Neural cell (in vitro differentiated cells): ENCODE data around the gene IFI44. TPM values are rescaled to one million over a fixed set of nuclear protein-coding genes. Genes with fewer than 3 reads are reported as not detected.

Source experiments
- H2AFZ ChIP-seq: fragments of 200-600, 300-800 bp; sonication (generic), shearing (Covaris generic); 2 replicates; pipeline ENCODE4 v1.6.0; 2014; ENCODE audit warnings: low read depth, mild to moderate bottlenecking, antibody characterized with exemption, low read length, moderate library complexity
- H3F3A ChIP-seq: fragments of 200-600 bp; shearing (Covaris generic); 2 replicates; pipeline ENCODE4 v1.6.1; 2016; ENCODE audit warnings: mild to moderate bottlenecking, moderate library complexity, mixed read lengths, antibody characterized with exemption, low read length; ENCODE audit not compliant: insufficient read depth, poor library complexity, severe bottlenecking
- H3K27ac ChIP-seq: fragments of 200-600, 300-800 bp; sonication (generic), shearing (Covaris generic); 2 replicates; pipeline ENCODE4 v1.5.1; 2014; ENCODE audit warnings: mild to moderate bottlenecking, low read length, moderate library complexity
- H3K27me3 ChIP-seq: fragments of 300-800, 200-600 bp; sonication (generic), shearing (Covaris generic); 2 replicates; pipeline ENCODE4 v1.6.0; 2014; ENCODE audit warnings: mild to moderate bottlenecking, low read depth, low read length, moderate library complexity; ENCODE audit not compliant: insufficient read depth
- H3K36me3 ChIP-seq: fragments of 300-800, 200-600 bp; sonication (generic), shearing (Covaris generic); 2 replicates; pipeline ENCODE4 v1.5.1; 2014; ENCODE audit warnings: mild to moderate bottlenecking, antibody characterized with exemption, low read length, moderate library complexity; ENCODE audit not compliant: insufficient read depth
- H3K4me2 ChIP-seq: fragments of 300-800, 200-600 bp; sonication (generic), shearing (Covaris generic); 2 replicates; pipeline ENCODE4 v1.6.0; 2014; ENCODE audit warnings: mild to moderate bottlenecking, low read length
- H3K4me3 ChIP-seq: fragments of 300-800, 200-600 bp; sonication (generic), shearing (Covaris generic); 2 replicates; pipeline ENCODE4 v1.5.1; 2014; ENCODE audit warnings: mild to moderate bottlenecking, low read length, moderate library complexity
- H3K79me2 ChIP-seq: fragments of 200-600 bp; shearing (Covaris generic); replicated peaks from 2 replicates; pipeline ENCODE4 v1.6.0; 2014; ENCODE audit warnings: mild to moderate bottlenecking, low read length, moderate library complexity; ENCODE audit not compliant: insufficient read depth
- H3K9ac ChIP-seq: fragments of 300-800, 200-600 bp; sonication (generic), shearing (Covaris generic); 2 replicates; pipeline ENCODE4 v1.6.1; 2016; ENCODE audit warnings: mild to moderate bottlenecking, low read length, mixed read lengths
- H3K9me2 ChIP-seq: fragments of 200-600 bp; shearing (Covaris generic); 2 replicates; pipeline ENCODE4 v1.6.1; 2016; ENCODE audit warnings: mild to moderate bottlenecking, low read length, mixed read lengths; ENCODE audit not compliant: insufficient read depth
- H3K9me3 ChIP-seq: fragments of 200-600, 300-800 bp; sonication (generic), shearing (Covaris generic); 2 replicates; pipeline ENCODE4 v1.6.1; 2016; ENCODE audit warnings: mild to moderate bottlenecking, mixed run types, low read length, moderate library complexity, mixed read lengths
- H4K20me1 ChIP-seq: fragments of 200-600 bp; shearing (Covaris generic); 2 replicates; pipeline ENCODE4 v1.6.1; 2016; ENCODE audit warnings: mild to moderate bottlenecking, mixed run types; ENCODE audit not compliant: insufficient read depth
- EP300 ChIP-seq: fragments of 450-650 bp; conservative IDR thresholded peaks from 2 replicates; pipeline ENCODE4 v1.6.1; 2014; ENCODE audit warnings: antibody characterized with exemption, mild to moderate bottlenecking, moderate library complexity; ENCODE audit not compliant: poor library complexity, severe bottlenecking
- EZH2 ChIP-seq: fragments of 200-600, 300-800 bp; shearing (Covaris generic), sonication (generic); IDR thresholded peaks from 2 replicates; pipeline ENCODE4 v1.6.1; 2014; ENCODE audit warnings: antibody characterized with exemption, low read length, borderline replicate concordance, mild to moderate bottlenecking; ENCODE audit not compliant: insufficient read depth, poor library complexity, severe bottlenecking
- MXI1 ChIP-seq: fragments of 450-650 bp; conservative IDR thresholded peaks from 2 replicates; pipeline ENCODE4 v1.6.1; 2014; ENCODE audit warnings: antibody characterized with exemption, mild to moderate bottlenecking; ENCODE audit not compliant: poor library complexity, severe bottlenecking
- POLR2AphosphoS5 ChIP-seq: IDR thresholded peaks from 2 replicates; pipeline ENCODE4 v1.6.1; 2012
- RAD21 ChIP-seq: fragments of 450-650 bp; conservative IDR thresholded peaks from 2 replicates; pipeline ENCODE4 v1.6.1; 2014; ENCODE audit warnings: antibody characterized with exemption, mild to moderate bottlenecking, moderate library complexity
- REST ChIP-seq: IDR thresholded peaks from 2 replicates; pipeline ENCODE4 v1.6.1; 2012; ENCODE audit warnings: borderline replicate concordance
- SMC3 ChIP-seq: fragments of 450-650 bp; conservative IDR thresholded peaks from 2 replicates; pipeline ENCODE4 v1.6.1; 2014; ENCODE audit warnings: antibody characterized with exemption, mild to moderate bottlenecking, moderate library complexity; ENCODE audit not compliant: poor library complexity
- TAF1 ChIP-seq: IDR thresholded peaks from 2 replicates; pipeline ENCODE4 v1.6.1; 2012; ENCODE audit warnings: low read depth
- polyA plus RNA-seq: library from polyadenylated mRNA; depleted of rRNA; stranded (reverse); fragments of >200 nt; gene quantifications from 2 replicates; pipeline ENCODE4 v1.2.3, GENCODE V29; 2014
- TF ChIP-seq, protein P1 (sequence below): fragments of 450-650 bp; IDR thresholded peaks from 2 replicates; pipeline ENCODE4 v1.5.1; 2014; ENCODE audit warnings: antibody characterized with exemption, mild to moderate bottlenecking, moderate library complexity; ENCODE audit not compliant: poor library complexity, severe bottlenecking

IFI44 gene
- polyA plus RNA-seq, 1 donor from 2014 or later, result not detected

DNA sequence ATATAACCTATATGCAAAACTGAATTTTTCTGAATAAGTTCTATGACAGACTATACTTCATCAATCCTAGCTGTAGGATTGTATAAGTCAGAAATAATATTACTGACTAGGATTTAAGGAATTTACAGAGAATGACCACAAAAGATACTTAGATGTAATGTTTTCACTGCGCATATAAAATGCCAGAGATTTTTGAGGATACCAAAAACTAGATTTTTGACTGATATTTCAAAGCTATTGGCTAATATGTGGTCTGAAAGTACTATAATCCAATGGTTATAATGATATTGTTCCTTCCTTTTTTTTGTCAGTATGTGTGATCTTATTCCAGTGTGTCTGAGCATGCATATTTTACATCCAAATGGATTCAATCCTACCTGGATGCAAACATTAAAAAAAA lies 46.4 kb upstream of the IFI44 start:
- Histone ChIP-seq H2AFZ (no peak overlapping the region), H3K36me3 (no peaks in the 10 kb centered on the region), H3K79me2 (no peaks in the 10 kb centered on the region), H3F3A (no peaks in the 10 kb centered on the region), H3K27ac (no peak overlapping the region), H3K4me3 (no peak overlapping the region), H3K9ac (no peak overlapping the region), H3K27me3 (no peaks in the 10 kb centered on the region), H4K20me1 (no peaks in the 10 kb centered on the region), H3K9me3 (no peaks in the 10 kb centered on the region), H3K4me2 (no peak overlapping the region), H3K9me2 (no peaks in the 10 kb centered on the region)
- TF ChIP-seq SMC3 (no peak), REST (no peak), RAD21 (no peak), EZH2 (no peak), MXI1 (no peak), POLR2AphosphoS5 (no peak), EP300 (no peak), TAF1 (no peak)
- TF ChIP-seq, protein P1, sequence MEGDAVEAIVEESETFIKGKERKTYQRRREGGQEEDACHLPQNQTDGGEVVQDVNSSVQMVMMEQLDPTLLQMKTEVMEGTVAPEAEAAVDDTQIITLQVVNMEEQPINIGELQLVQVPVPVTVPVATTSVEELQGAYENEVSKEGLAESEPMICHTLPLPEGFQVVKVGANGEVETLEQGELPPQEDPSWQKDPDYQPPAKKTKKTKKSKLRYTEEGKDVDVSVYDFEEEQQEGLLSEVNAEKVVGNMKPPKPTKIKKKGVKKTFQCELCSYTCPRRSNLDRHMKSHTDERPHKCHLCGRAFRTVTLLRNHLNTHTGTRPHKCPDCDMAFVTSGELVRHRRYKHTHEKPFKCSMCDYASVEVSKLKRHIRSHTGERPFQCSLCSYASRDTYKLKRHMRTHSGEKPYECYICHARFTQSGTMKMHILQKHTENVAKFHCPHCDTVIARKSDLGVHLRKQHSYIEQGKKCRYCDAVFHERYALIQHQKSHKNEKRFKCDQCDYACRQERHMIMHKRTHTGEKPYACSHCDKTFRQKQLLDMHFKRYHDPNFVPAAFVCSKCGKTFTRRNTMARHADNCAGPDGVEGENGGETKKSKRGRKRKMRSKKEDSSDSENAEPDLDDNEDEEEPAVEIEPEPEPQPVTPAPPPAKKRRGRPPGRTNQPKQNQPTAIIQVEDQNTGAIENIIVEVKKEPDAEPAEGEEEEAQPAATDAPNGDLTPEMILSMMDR, result no peak

DNA sequence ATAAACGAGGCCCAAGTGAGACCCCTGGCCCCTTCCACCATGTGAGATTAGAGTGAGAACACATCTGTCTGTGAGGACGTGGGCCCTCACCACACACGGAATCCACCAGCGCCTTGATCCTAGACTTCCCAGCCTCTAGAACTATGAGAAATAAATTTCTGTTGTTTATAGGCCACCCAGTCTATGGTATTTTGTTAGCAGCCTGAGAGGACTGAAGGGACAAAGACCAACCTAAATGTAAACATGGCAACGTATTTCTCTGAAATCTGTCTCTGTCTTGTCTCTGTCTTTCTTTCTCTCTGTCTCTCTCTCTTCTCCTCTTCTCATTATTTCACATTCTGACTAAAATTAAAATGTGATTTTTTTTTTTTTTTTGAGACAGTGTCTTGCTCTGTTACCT lies 45.0 kb upstream of the IFI44 start:
- no peak overlapping the region for H3K27ac ChIP-seq
- H3K4me3 ChIP-seq, result no peak overlapping the region
- no peaks in the 10 kb centered on the region for H3F3A ChIP-seq
- H4K20me1 ChIP-seq, result no peaks in the 10 kb centered on the region
- H3K9me2 ChIP-seq, result no peaks in the 10 kb centered on the region
- H3K9me3 ChIP-seq, result no peaks in the 10 kb centered on the region
- H3K9ac ChIP-seq, result no peak overlapping the region
- H3K27me3 ChIP-seq, result no peaks in the 10 kb centered on the region
- no peaks in the 10 kb centered on the region for H3K36me3 ChIP-seq
- TF ChIP-seq MXI1 (no peak), REST (no peak), POLR2AphosphoS5 (no peak), TAF1 (no peak), EZH2 (no peak), EP300 (no peak), RAD21 (no peak), SMC3 (no peak)
- TF ChIP-seq, protein P1, result no peak
- no peak overlapping the region for H2AFZ ChIP-seq
- H3K4me2 ChIP-seq, result no peak overlapping the region
- H3K79me2 ChIP-seq, result no peaks in the 10 kb centered on the region
